Thoracic aorta endothelial cell (primary cell): ENCODE data around the gene ABCB1. TPM values are rescaled to one million over a fixed set of nuclear protein-coding genes. Genes with fewer than 3 reads are reported as not detected.

ENCODE experiments used
- total RNA-seq: library from RNA; depleted of rRNA; stranded (reverse); fragments of >200 nt; gene quantifications from 2 replicates; pipeline ENCODE4 v1.2.3, GENCODE V29; 2012

The ABCB1 gene
- 7.4 and 9.7 TPM in 2 replicates for total RNA-seq

DNA sequence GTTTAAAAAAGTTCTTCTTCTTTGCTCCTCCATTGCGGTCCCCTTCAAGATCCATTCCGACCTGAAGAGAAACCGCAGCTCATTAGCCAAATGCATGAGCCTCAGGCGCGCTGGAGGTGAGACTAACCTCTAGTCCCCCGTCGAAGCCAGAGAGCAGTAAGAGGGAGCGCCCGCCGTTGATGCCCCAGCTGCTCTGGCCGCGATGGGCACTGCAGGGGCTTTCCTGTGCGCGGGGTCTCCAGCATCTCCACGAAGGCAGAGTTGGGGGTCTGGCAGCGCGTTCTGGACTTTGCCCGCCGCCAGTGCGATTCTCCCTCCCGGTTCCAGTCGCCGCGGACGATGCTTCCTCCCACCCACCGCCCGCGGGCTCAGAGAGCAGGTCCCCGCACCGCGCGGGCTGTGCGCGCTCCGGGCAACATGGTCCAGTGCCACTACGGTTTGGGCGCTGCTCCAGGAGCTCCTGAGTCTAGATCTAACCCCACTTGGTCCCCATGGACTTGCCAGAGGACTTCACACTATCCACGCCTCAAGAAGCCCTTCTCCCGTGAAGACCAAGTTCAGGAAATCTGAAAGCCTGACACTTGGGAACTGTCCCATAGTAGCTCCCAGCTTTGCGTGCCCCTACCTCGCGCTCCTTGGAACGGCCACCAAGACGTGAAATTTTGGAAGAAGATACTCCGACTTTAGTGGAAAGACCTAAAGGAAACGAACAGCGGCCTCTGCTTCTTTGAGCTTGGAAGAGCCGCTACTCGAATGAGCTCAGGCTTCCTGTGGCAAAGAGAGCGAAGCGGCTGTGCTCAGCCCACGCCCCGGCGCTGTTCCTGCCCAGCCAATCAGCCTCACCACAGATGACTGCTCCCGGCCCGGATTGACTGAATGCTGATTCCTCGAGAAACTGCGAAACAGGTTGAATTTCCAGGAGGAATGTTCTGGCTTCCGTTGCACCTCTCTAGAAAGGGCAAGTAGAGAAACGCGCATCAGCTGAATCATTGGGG, at the start of gene ABCB1:
Gene ABCB1 (minus strand): TSS at position 755 of the 995 bp plus-strand sequence. CDS start 700 bp downstream, at position 55.

DNA sequence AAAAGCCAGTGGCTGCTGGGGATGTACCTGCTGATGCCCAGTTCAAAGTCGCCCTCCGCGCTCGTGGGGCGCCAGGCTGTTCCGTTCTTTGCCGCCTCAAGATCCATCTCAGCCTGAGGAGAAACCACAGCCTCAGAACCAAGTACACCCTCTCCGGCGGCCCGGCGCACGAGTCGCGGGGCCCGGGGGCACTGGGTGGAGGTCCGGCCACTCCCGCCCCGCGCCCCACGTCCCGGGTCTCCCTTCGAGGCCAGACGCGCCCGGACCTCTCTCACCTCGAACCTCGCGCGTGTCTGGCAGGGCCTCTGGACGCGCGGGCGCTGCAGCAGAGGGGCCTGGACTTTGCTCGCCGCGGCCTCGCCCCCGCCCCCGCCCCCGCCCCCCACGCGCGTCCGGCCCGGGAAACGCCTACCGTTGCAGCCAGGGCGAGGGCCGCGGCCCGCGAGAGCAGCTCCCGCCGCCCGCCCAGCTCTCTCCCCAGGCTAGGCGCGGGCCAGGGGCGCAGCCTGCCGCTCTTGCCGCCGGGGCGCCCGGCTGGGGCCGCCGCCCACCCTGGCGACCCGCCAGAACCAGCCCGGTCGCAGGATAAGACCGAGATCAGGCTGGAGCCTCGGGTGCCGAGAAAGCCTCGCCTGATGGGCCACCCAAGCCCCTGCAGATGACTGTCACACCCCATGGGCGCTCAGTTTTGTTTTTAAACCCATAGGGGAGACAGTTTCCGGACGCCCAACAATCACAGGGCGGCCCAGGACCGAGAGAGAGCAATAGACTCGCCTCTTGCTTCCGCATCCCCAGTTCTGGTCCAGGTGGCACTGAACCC, 125.1 kb downstream of the ABCB1 start, which contains the start of gene ABCB4:
Gene ABCB4 (minus strand): TSS at position 322 of the 820 bp plus-strand sequence. CDS start 215 bp downstream, at position 107.

Other genes starting within 250 kb of the ABCB1 start
- gene ABCB4, start 125.2 kb downstream of the ABCB1 start, total RNA-seq: 0.14 TPM in 1 of 2 replicates, not detected in the other
- 3.9 and 5.4 TPM in 2 replicates for gene RUNDC3B, start 27.5 kb upstream of the ABCB1 start, total RNA-seq